ENCODE results near the gene PCLO. TPM values are rescaled to one million over a fixed set of nuclear protein-coding genes. Genes with fewer than 3 reads are reported as not detected.
A peak's percentile ranks its signal among the peaks of the same experiment; 100 is the strongest.

Gene PCLO
- polyA plus RNA-seq, 2 of the 4 experiments (the other 2 are of a cell fraction): 0.41 to 1.1 TPM

- no peak overlapping the region for H3K4me2 ChIP-seq
- no peak overlapping the region for H3K4me3 ChIP-seq
- no peaks in the 10 kb centered on the region for H3K4me1 ChIP-seq
- peak; percentile 77 for TF ChIP-seq MAFK (IDR thresholded peaks at IDR 0.05; ENCODE audit: partially characterized antibody)
- no peak for TF ChIP-seq SREBF2 (IDR thresholded peaks at IDR 0.05)
- TF ChIP-seq POLR2A (IDR thresholded peaks at IDR 0.05; ENCODE audit: low read length): no peak
- ChIA-PET CTCF (no interaction called here), POLR2A (no interaction called here)
- no peak overlapping the region for H3K27ac ChIP-seq
- FAIRE-seq (no peak), ATAC-seq (no peak), DNase-seq (ENCODE audit: low read depth in 1 of 2, low spot score in 1 of 2) (no peak)
- WGBS (ENCODE audit: missing lambda C conversion rate): 59% methylated on average over 1 of the region's 1 CpG
- H3K9me3 ChIP-seq: no peaks in the 10 kb centered on the region
Observed at GRCh38 chr7:83011954-83012353, 150.7 kb downstream of the PCLO start.

GRCh38 chr7:83005410-83005809 is 157.3 kb downstream of the PCLO start:
- no peak overlapping the region for H3K27ac ChIP-seq
- TF ChIP-seq, protein P1, sequence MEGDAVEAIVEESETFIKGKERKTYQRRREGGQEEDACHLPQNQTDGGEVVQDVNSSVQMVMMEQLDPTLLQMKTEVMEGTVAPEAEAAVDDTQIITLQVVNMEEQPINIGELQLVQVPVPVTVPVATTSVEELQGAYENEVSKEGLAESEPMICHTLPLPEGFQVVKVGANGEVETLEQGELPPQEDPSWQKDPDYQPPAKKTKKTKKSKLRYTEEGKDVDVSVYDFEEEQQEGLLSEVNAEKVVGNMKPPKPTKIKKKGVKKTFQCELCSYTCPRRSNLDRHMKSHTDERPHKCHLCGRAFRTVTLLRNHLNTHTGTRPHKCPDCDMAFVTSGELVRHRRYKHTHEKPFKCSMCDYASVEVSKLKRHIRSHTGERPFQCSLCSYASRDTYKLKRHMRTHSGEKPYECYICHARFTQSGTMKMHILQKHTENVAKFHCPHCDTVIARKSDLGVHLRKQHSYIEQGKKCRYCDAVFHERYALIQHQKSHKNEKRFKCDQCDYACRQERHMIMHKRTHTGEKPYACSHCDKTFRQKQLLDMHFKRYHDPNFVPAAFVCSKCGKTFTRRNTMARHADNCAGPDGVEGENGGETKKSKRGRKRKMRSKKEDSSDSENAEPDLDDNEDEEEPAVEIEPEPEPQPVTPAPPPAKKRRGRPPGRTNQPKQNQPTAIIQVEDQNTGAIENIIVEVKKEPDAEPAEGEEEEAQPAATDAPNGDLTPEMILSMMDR (IDR thresholded peaks at IDR 0.05): 0 out of 3 replicates have a peak, but pooled peaks have one; percentile 26
- TF ChIP-seq TP53 (CRISPR knock-in tag; IDR thresholded peaks at IDR 0.05): no peak
- TF ChIP-seq HEYL (CRISPR knock-in tag; IDR thresholded peaks at IDR 0.05): no peak
- TF ChIP-seq GATA3 (IDR thresholded peaks at IDR 0.05; ENCODE audit: borderline replicate concordance): no peak
- TF ChIP-seq, protein P2, sequence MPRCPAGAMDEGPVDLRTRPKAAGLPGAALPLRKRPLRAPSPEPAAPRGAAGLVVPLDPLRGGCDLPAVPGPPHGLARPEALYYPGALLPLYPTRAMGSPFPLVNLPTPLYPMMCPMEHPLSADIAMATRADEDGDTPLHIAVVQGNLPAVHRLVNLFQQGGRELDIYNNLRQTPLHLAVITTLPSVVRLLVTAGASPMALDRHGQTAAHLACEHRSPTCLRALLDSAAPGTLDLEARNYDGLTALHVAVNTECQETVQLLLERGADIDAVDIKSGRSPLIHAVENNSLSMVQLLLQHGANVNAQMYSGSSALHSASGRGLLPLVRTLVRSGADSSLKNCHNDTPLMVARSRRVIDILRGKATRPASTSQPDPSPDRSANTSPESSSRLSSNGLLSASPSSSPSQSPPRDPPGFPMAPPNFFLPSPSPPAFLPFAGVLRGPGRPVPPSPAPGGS (IDR thresholded peaks at IDR 0.05): no peak
- TF ChIP-seq HOXA7 (CRISPR knock-in tag; IDR thresholded peaks at IDR 0.05): no peak
- no peak for TF ChIP-seq EP300 (IDR thresholded peaks at IDR 0.05)
- TF ChIP-seq SMC3 (IDR thresholded peaks at IDR 0.05): 0 out of 3 replicates have a peak, but pooled peaks have one; percentile 9
- no peak for TF ChIP-seq RFX5 (IDR thresholded peaks at IDR 0.05)
- no peak for TF ChIP-seq NR3C1 (IDR thresholded peaks at IDR 0.05)
- TF ChIP-seq FOSB (CRISPR knock-in tag; IDR thresholded peaks at IDR 0.05): no peak
- TF ChIP-seq NPAS2 (CRISPR knock-in tag; IDR thresholded peaks at IDR 0.05; ENCODE audit: borderline replicate concordance): no peak
- TF ChIP-seq ESRRA (IDR thresholded peaks at IDR 0.05; ENCODE audit: borderline replicate concordance, low read length): no peak
- ChIA-PET POLR2A (no interaction called here), CTCF (interaction anchor here (1.0 kb wide), 1 partner anchor 153 kb away, joined by 3 read pairs; no protein-coding TSS in a partner anchor)
- no peak overlapping the region for H3K4me2 ChIP-seq
- FAIRE-seq: no peak
- peak in 1 of 2 experiments; percentile 43 for DNase-seq (ENCODE audit: low read depth in 1 of 2, low spot score in 1 of 2)
- H3K9me3 ChIP-seq: no peaks in the 10 kb centered on the region; the same call in 2 of the 3 replicates
- no peaks in the 10 kb centered on the region for H3K4me1 ChIP-seq
- peak in 1 of 2 experiments; percentile 56; a peak in 2 of 6 replicates for ATAC-seq
- no peak overlapping the region for H3K4me3 ChIP-seq
- WGBS (ENCODE audit: missing lambda C conversion rate): 2% methylated on average over 1 of the region's 1 CpG

GRCh38 chr7:83001362-83002040 is 161.2 kb downstream of the PCLO start:
- no peak for FAIRE-seq
- peak in 1 of 2 experiments; percentile 34; a peak in 1 of 6 replicates for ATAC-seq
- H3K27ac ChIP-seq: no peak overlapping the region
- H3K4me2 ChIP-seq: no peak overlapping the region
- ChIA-PET CTCF (no interaction called here), POLR2A (no interaction called here)
- H3K9me3 ChIP-seq: no peaks in the 10 kb centered on the region; the same call in 2 of the 3 replicates
- 78% methylated on average over 3 of the region's 3 CpGs for WGBS (ENCODE audit: missing lambda C conversion rate)
- H3K4me1 ChIP-seq: no peaks in the 10 kb centered on the region
- no peak overlapping the region for H3K4me3 ChIP-seq
- no peak for DNase-seq (ENCODE audit: low read depth in 1 of 2, low spot score in 1 of 2)
- TF ChIP-seq RNF2 (IDR thresholded peaks at IDR 0.05; ENCODE audit: borderline replicate concordance, low read depth): no peak
- no peak for TF ChIP-seq HOXB13 (CRISPR knock-in tag; IDR thresholded peaks at IDR 0.05; ENCODE audit: low read depth)
- TF ChIP-seq REST (IDR thresholded peaks at IDR 0.05): no peak
- no peak for TF ChIP-seq MAZ (IDR thresholded peaks at IDR 0.05; ENCODE audit: borderline replicate concordance, low read depth, low read length)
- no peak for TF ChIP-seq TP53 (CRISPR knock-in tag; IDR thresholded peaks at IDR 0.05)
- TF ChIP-seq, protein P1 (IDR thresholded peaks at IDR 0.05): no peak
- no peak for TF ChIP-seq HDAC2 (IDR thresholded peaks at IDR 0.05)
- no peak for TF ChIP-seq CBX2 (IDR thresholded peaks at IDR 0.05; ENCODE audit: borderline replicate concordance, low read depth)
- no peak for TF ChIP-seq MAFK (IDR thresholded peaks at IDR 0.05; ENCODE audit: partially characterized antibody)

All from A549 (cell line).